Measurements from ENCODE around the gene SEC22A. TPM values are rescaled to one million over a fixed set of nuclear protein-coding genes. Genes with fewer than 3 reads are reported as not detected.

The SEC22A gene
- 26.9 and 35.3 TPM in 2 replicates for total RNA-seq

GRCh38 chr3:123201557-123202427, at the start of gene SEC22A:
TSS of gene SEC22A (plus strand) at chr3:123201943. CDS start at chr3:123209218, 7,275 bp downstream.
- TF ChIP-seq CTCF (IDR thresholded peaks at IDR 0.05; ENCODE audit: insufficient read depth, low read length, poor library complexity, severe bottlenecking): no peak
- H3K36me3 ChIP-seq (ENCODE audit: control insufficient read depth, insufficient read depth, low read length): no peaks in the 10 kb centered on the region
- peak; percentile 84 for DNase-seq (ENCODE audit: low read depth)
- no peaks in the 10 kb centered on the region for H3K27me3 ChIP-seq (ENCODE audit: control insufficient read depth, insufficient read depth, low read length)
- peak within 1 kb of the TSS; percentile 91 for H3K4me3 ChIP-seq (ENCODE audit: low read depth, low read length)

- DNase-seq (ENCODE audit: low read depth): no peak
- Histone ChIP-seq H3K27me3 (ENCODE audit: control insufficient read depth, insufficient read depth, low read length) (no peaks in the 10 kb centered on the region), H3K4me3 (ENCODE audit: low read depth, low read length) (no peak overlapping the region), H3K36me3 (ENCODE audit: control insufficient read depth, insufficient read depth, low read length) (peaks cover 2% of the 10 kb centered on the region)
- no peak for TF ChIP-seq CTCF (IDR thresholded peaks at IDR 0.05; ENCODE audit: insufficient read depth, low read length, poor library complexity, severe bottlenecking)
Measured at GRCh38 chr3:123152687-123153086, 49.1 kb upstream of the SEC22A start.

GRCh38 chr3:123153125-123154019, 48.4 kb upstream of the SEC22A start:
- Histone ChIP-seq H3K27me3 (ENCODE audit: control insufficient read depth, insufficient read depth, low read length) (no peaks in the 10 kb centered on the region), H3K4me3 (ENCODE audit: low read depth, low read length) (no peak overlapping the region), H3K36me3 (ENCODE audit: control insufficient read depth, insufficient read depth, low read length) (peaks cover 2% of the 10 kb centered on the region)
- DNase-seq (ENCODE audit: low read depth): no peak
- no peak for TF ChIP-seq CTCF (IDR thresholded peaks at IDR 0.05; ENCODE audit: insufficient read depth, low read length, poor library complexity, severe bottlenecking)

- no peak for DNase-seq (ENCODE audit: low read depth)
- no peaks in the 10 kb centered on the region for H3K27me3 ChIP-seq (ENCODE audit: control insufficient read depth, insufficient read depth, low read length)
- peaks cover 2% of the 10 kb centered on the region for H3K36me3 ChIP-seq (ENCODE audit: control insufficient read depth, insufficient read depth, low read length)
- H3K4me3 ChIP-seq (ENCODE audit: low read depth, low read length): no peak overlapping the region
- no peak for TF ChIP-seq CTCF (IDR thresholded peaks at IDR 0.05; ENCODE audit: insufficient read depth, low read length, poor library complexity, severe bottlenecking)
Measured at GRCh38 chr3:123154020-123154985, 47.4 kb upstream of the SEC22A start.

- peaks cover 2% of the 10 kb centered on the region for H3K36me3 ChIP-seq (ENCODE audit: control insufficient read depth, insufficient read depth, low read length)
- no peaks in the 10 kb centered on the region for H3K27me3 ChIP-seq (ENCODE audit: control insufficient read depth, insufficient read depth, low read length)
- no peak for TF ChIP-seq CTCF (IDR thresholded peaks at IDR 0.05; ENCODE audit: insufficient read depth, low read length, poor library complexity, severe bottlenecking)
- DNase-seq (ENCODE audit: low read depth): no peak
- no peak overlapping the region for H3K4me3 ChIP-seq (ENCODE audit: low read depth, low read length)
Measured at GRCh38 chr3:123155471-123156011, 46.2 kb upstream of the SEC22A start.

All from kidney epithelial cell (primary cell).